ENCODE results near the gene KCNJ9.

- TF ChIP-seq CTCF (IDR thresholded peaks at IDR 0.05) (no peak), POLR2A (IDR thresholded peaks at IDR 0.05) (no peak)
Measured at GRCh38 chr1:160101717-160102522, 20.6 kb downstream of the KCNJ9 start.

Data from right lobe of liver (tissue), 4 donors.